DMS53 treated with DMSO at 0.1 percent for 48 hours (cell line): ENCODE measurements around the gene BCO1.
"Not testable (repeated sequence)": the region's sequence is repeated elsewhere in the genome, so short reads cannot be mapped to it uniquely, and the experiment has no call there.

Source experiments
- DNase-seq: peaks from one replicate; lab custom pipeline; 2025; ENCODE audit not compliant: unreplicated experiment; lab: John Stamatoyannopoulos, UW

The BCO1 gene

GRCh38 chr16:81238296-81239011 is at the start of gene BCO1:
BCO1 (plus strand) TSS chr16:81238689; CDS start chr16:81238909, 220 bp downstream.
- DNase-seq: peak; percentile 57

- DNase-seq: no peak
Observed at GRCh38 chr16:81189100-81189664, 49.3 kb upstream of the BCO1 start.

GRCh38 chr16:81190667-81191066 is 47.8 kb upstream of the BCO1 start:
- DNase-seq: no peak

- DNase-seq: no peak
Observed at GRCh38 chr16:81195885-81196534, 42.5 kb upstream of the BCO1 start.

- DNase-seq: no peak
Observed at GRCh38 chr16:81198635-81199034, 39.9 kb upstream of the BCO1 start.

- DNase-seq: no peak
Observed at GRCh38 chr16:81201267-81201666, 37.2 kb upstream of the BCO1 start.

- DNase-seq: peak; percentile 48
Observed at GRCh38 chr16:81204798-81205680, 33.5 kb upstream of the BCO1 start.

- no peak for DNase-seq
Observed at GRCh38 chr16:81207076-81207475, 31.4 kb upstream of the BCO1 start.

- DNase-seq: no peak
Observed at GRCh38 chr16:81210807-81211206, 27.7 kb upstream of the BCO1 start.

GRCh38 chr16:81212830-81213465 is 25.5 kb upstream of the BCO1 start:
- no peak for DNase-seq

- DNase-seq: no peak
Observed at GRCh38 chr16:81214745-81215166, 23.7 kb upstream of the BCO1 start.

GRCh38 chr16:81216114-81216513 is 22.4 kb upstream of the BCO1 start:
- DNase-seq: no peak

- no peak for DNase-seq
Observed at GRCh38 chr16:81216706-81217105, 21.8 kb upstream of the BCO1 start.

- no peak for DNase-seq
Observed at GRCh38 chr16:81219151-81219550, 19.3 kb upstream of the BCO1 start.

- no peak for DNase-seq
Observed at GRCh38 chr16:81220349-81220748, 18.1 kb upstream of the BCO1 start.

- DNase-seq: no peak
Observed at GRCh38 chr16:81221731-81222130, 16.8 kb upstream of the BCO1 start.

- no peak for DNase-seq
Observed at GRCh38 chr16:81224824-81225223, 13.7 kb upstream of the BCO1 start.

- DNase-seq: not testable (repeated sequence)
Observed at GRCh38 chr16:81225697-81226096, 12.8 kb upstream of the BCO1 start.

GRCh38 chr16:81227785-81228184 is 10.7 kb upstream of the BCO1 start:
- DNase-seq: no peak

- no peak for DNase-seq
Observed at GRCh38 chr16:81229811-81230210, 8.7 kb upstream of the BCO1 start.

GRCh38 chr16:81231014-81231413 is 7.5 kb upstream of the BCO1 start:
- no peak for DNase-seq
